Keratinocyte (primary cell): ENCODE data around the gene FASTKD3. TPM values are rescaled to one million over a fixed set of nuclear protein-coding genes. Genes with fewer than 3 reads are reported as not detected.

Experiments
- DNase-seq: peaks from one replicate; pipeline ENCODE4 v3.0.0-alpha.2; 2011; ENCODE audit warnings: low read depth, missing footprints, low spot score
- FAIRE-seq: peaks from 2 replicates; lab custom pipeline; 2011; peaks lifted over from hg19 to GRCh38; lab: Jason Lieb, UNC
- H2AFZ ChIP-seq: 2 replicates; pipeline ENCODE4 v1.6.0; 2012; ENCODE audit warnings: low read length, control low read depth, inconsistent platforms; ENCODE audit not compliant: control insufficient read depth
- H3K27ac ChIP-seq: 2 replicates; pipeline ENCODE4 v1.5.1; 2011; ENCODE audit warnings: low read length; ENCODE audit not compliant: control insufficient read depth, insufficient read depth
- H3K27me3 ChIP-seq: 3 replicates; pipeline ENCODE4 v1.6.0; 2011; ENCODE audit warnings: low read length; ENCODE audit not compliant: control insufficient read depth, insufficient read depth; ENCODE audit errors: extremely low read depth
- H3K36me3 ChIP-seq, 2 experiments: 2 replicates in 1 of 2; 3 replicates in 1 of 2; pipeline ENCODE4 v1.5.1; 2011; ENCODE audit warnings: low read length in 2 of 2, mild to moderate bottlenecking in 1 of 2; ENCODE audit not compliant: control insufficient read depth in 2 of 2, insufficient read depth in 2 of 2; ENCODE audit errors: extremely low read depth in 1 of 2
- H3K4me1 ChIP-seq: 3 replicates; pipeline ENCODE4 v1.5.1; 2011; ENCODE audit warnings: low read length; ENCODE audit not compliant: control insufficient read depth, insufficient read depth; ENCODE audit errors: extremely low read depth
- H3K4me2 ChIP-seq: 3 replicates; pipeline ENCODE4 v1.6.0; 2011; ENCODE audit warnings: low read depth, low read length; ENCODE audit not compliant: control insufficient read depth, insufficient read depth; ENCODE audit errors: extremely low read depth
- H3K4me3 ChIP-seq, 3 experiments: fragments of 200-600 bp in 1 of 3; sonication (generic) in 1 of 3; 2 replicates in 2 of 3; 3 replicates in 1 of 3; pipeline ENCODE4 v1.5.1; 2011 to 2016; ENCODE audit warnings: low read length in 3 of 3, mild to moderate bottlenecking in 3 of 3, control low read depth in 2 of 3, inconsistent platforms in 1 of 3, low read depth in 1 of 3, mixed read lengths in 1 of 3, mixed run types in 1 of 3, moderate library complexity in 1 of 3; ENCODE audit not compliant: control insufficient read depth in 2 of 3, insufficient read depth in 2 of 3; ENCODE audit errors: extremely low read depth in 1 of 3
- H3K79me2 ChIP-seq: 2 replicates; pipeline ENCODE4 v1.6.0; 2012; ENCODE audit warnings: low read length; ENCODE audit not compliant: control insufficient read depth, insufficient read depth
- H3K9ac ChIP-seq: 3 replicates; pipeline ENCODE4 v1.6.0; 2011; ENCODE audit warnings: low read length; ENCODE audit not compliant: control insufficient read depth, insufficient read depth; ENCODE audit errors: extremely low read depth
- H3K9me1 ChIP-seq: 3 replicates; pipeline ENCODE4 v1.6.0; 2011; ENCODE audit warnings: low read length; ENCODE audit not compliant: control insufficient read depth, insufficient read depth; ENCODE audit errors: extremely low read depth
- H3K9me3 ChIP-seq: 2 replicates; pipeline ENCODE4 v1.5.1; 2012; ENCODE audit warnings: low read depth, low read length; ENCODE audit not compliant: control insufficient read depth
- H4K20me1 ChIP-seq: 3 replicates; pipeline ENCODE4 v1.6.0; 2011; ENCODE audit warnings: low read length; ENCODE audit not compliant: control insufficient read depth, insufficient read depth; ENCODE audit errors: extremely low read depth
- EZH2 ChIP-seq: IDR thresholded peaks from one replicate; pipeline ENCODE4 v1.6.1; 2012; ENCODE audit warnings: inconsistent platforms, mild to moderate bottlenecking, low read length, moderate library complexity
- dilution Hi-C: fragments of 300-500 bp; cut with MboI; formaldehyde crosslinking; loops from one replicate; pipeline ENCODE4 v1.7.0; 2020; ENCODE audit warnings: low sequenced_read_pairs; ENCODE audit not compliant: extremely low pct_ligation_motif_present
- polyA plus RNA-seq, 5 experiments: library from polyadenylated mRNA; depleted of rRNA in 3 of 5; stranded (reverse) in 3 of 5; stranded (forward) in 1 of 5; unstranded in 1 of 5; fragments of >200 nt; gene quantifications; 1 replicate in 1 of 5; 2 replicates in 3 of 5; 3 replicates in 1 of 5; pipeline versions ENCODE4 v1.2.1 to v1.2.3, GENCODE V29; 2011 to 2012; ENCODE audit warnings: missing spikeins in 2 of 5, low read depth in 1 of 5, low replicate concordance in 1 of 5
- TF ChIP-seq, protein P1 (sequence below), 3 experiments: IDR thresholded peaks in 1 of 3; conservative IDR thresholded peaks in 1 of 3; optimal IDR thresholded peaks in 1 of 3; 2 replicates in 2 of 3; 3 replicates in 1 of 3; pipeline versions ENCODE3 to v1.5.1; 2011; ENCODE audit warnings: low read length in 3 of 3, mild to moderate bottlenecking in 3 of 3, moderate library complexity in 2 of 3, control low read depth in 1 of 3, inconsistent platforms in 1 of 3; ENCODE audit not compliant: insufficient read depth in 2 of 3; ENCODE audit errors: extremely low read depth in 1 of 3

The FASTKD3 gene
- polyA plus RNA-seq, 1 donor (not counting 4 experiments of a cell fraction or from before 2014, with no cell fraction given): 13.8 TPM

- dilution Hi-C loops: no loop called here
- H3K9me1 ChIP-seq: peaks cover 2% of the 10 kb centered on the region
- H3K79me2 ChIP-seq: peaks cover 69% of the 10 kb centered on the region
- H3K4me3 ChIP-seq: peak overlapping the region; percentile 88 to 93 (median 93)
- H2AFZ ChIP-seq: peak overlapping the region; percentile 92
- H3K27ac ChIP-seq: peak overlapping the region; percentile 70
- peaks cover 9% of the 10 kb centered on the region in 2 experiments for H3K36me3 ChIP-seq
- peak overlapping the region; percentile 87 for H3K9ac ChIP-seq
- no peaks in the 10 kb centered on the region for H3K27me3 ChIP-seq
- TF ChIP-seq, protein P1, sequence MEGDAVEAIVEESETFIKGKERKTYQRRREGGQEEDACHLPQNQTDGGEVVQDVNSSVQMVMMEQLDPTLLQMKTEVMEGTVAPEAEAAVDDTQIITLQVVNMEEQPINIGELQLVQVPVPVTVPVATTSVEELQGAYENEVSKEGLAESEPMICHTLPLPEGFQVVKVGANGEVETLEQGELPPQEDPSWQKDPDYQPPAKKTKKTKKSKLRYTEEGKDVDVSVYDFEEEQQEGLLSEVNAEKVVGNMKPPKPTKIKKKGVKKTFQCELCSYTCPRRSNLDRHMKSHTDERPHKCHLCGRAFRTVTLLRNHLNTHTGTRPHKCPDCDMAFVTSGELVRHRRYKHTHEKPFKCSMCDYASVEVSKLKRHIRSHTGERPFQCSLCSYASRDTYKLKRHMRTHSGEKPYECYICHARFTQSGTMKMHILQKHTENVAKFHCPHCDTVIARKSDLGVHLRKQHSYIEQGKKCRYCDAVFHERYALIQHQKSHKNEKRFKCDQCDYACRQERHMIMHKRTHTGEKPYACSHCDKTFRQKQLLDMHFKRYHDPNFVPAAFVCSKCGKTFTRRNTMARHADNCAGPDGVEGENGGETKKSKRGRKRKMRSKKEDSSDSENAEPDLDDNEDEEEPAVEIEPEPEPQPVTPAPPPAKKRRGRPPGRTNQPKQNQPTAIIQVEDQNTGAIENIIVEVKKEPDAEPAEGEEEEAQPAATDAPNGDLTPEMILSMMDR (optimal IDR thresholded peaks at IDR 0.05 in 1 of 3, IDR thresholded peaks at IDR 0.05 in 1 of 3, conservative IDR thresholded peaks at IDR 0.05 in 1 of 3; ENCODE audit: extremely low read depth in 1 of 3, insufficient read depth in 2 of 3, low read length in 3 of 3): no peak
- no peak for TF ChIP-seq EZH2
- FAIRE-seq (no peak), DNase-seq (no peak)
- no peaks in the 10 kb centered on the region for H3K9me3 ChIP-seq
- peak overlapping the region; percentile 93 for H3K4me2 ChIP-seq
- no peaks in the 10 kb centered on the region for H4K20me1 ChIP-seq
- H3K4me1 ChIP-seq: peaks cover 18% of the 10 kb centered on the region
Measured at GRCh38 chr5:7868427-7868772, 431 bp downstream of the FASTKD3 start.

DNA sequence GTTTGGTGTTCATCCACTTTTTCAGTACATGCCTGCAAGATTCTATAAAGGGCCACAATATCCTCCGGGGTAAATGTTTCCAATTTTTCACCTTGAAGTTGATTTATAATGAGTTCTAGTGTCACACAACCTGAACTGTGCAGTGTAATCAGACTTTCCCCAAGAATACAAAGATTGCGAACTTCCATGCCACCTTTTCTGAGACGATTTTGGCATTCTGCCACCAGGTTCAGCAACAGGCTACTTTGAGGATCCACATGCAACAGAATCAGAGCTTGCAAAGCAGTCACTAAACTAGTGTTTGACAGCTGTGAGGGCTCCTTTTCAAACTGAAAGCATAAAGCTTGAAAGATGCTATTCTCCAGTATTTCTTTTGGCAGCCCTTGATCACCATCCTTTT is 1.6 kb downstream of the FASTKD3 start:
- Histone ChIP-seq H3K36me3 (peaks cover 6 to 9% of the 10 kb centered on the region in 2 experiments), H3K9me1 (peaks cover 2% of the 10 kb centered on the region), H3K4me3 (no peak overlapping the region), H3K27me3 (no peaks in the 10 kb centered on the region), H3K27ac (no peak overlapping the region), H3K4me2 (peak overlapping the region; percentile 93), H3K4me1 (peaks cover 18% of the 10 kb centered on the region), H2AFZ (no peak overlapping the region), H3K9me3 (no peaks in the 10 kb centered on the region), H4K20me1 (no peaks in the 10 kb centered on the region), H3K9ac (no peak overlapping the region), H3K79me2 (peaks cover 58% of the 10 kb centered on the region)
- TF ChIP-seq, protein P1 (optimal IDR thresholded peaks at IDR 0.05 in 1 of 3, IDR thresholded peaks at IDR 0.05 in 1 of 3, conservative IDR thresholded peaks at IDR 0.05 in 1 of 3; ENCODE audit: extremely low read depth in 1 of 3, insufficient read depth in 2 of 3, low read length in 3 of 3): no peak
- TF ChIP-seq EZH2: no peak
- dilution Hi-C loops: no loop called here
- FAIRE-seq: no peak
- DNase-seq: no peak
